ENCODE results near the gene TIE1. TPM values are rescaled to one million over a fixed set of nuclear protein-coding genes. Genes with fewer than 3 reads are reported as not detected.

The TIE1 gene
- total and polyA plus RNA-seq, 7 donors = 1.2 to 33.8 (median 9.5) TPM

GRCh38 chr1:43275826-43276620 lies 24.8 kb upstream of the TIE1 start:
- 89 to 91% methylated on average over 12 of the region's 12 CpGs for WGBS, 2 donors
- no peak overlapping the region for H3K4me3 ChIP-seq
- intact Hi-C loops (cut with DNase I) = no loop called here
- no peaks in the 10 kb centered on the region for H3K9me3 ChIP-seq
- no peaks in the 10 kb centered on the region for H3K4me1 ChIP-seq
- peaks cover 0 to 21% (median 12%) of the 10 kb centered on the region in 3 donors for H3K27me3 ChIP-seq
- TF ChIP-seq POLR2A (IDR thresholded peaks at IDR 0.05) (no peak), EP300 (IDR thresholded peaks at IDR 0.05) (no peak), CTCF (IDR thresholded peaks at IDR 0.05) (no peak), POLR2AphosphoS5 (IDR thresholded peaks at IDR 0.05) (no peak)
- peak; percentile 37 for DNase-seq
- no peaks in the 10 kb centered on the region for H3K36me3 ChIP-seq
- H3K27ac ChIP-seq = no peak overlapping the region

- intact Hi-C loops (cut with DNase I) = no loop called here
Observed at GRCh38 chr1:43276673-43277072, 24.1 kb upstream of the TIE1 start.

GRCh38 chr1:43277116-43277876 lies 23.5 kb upstream of the TIE1 start:
- no peaks in the 10 kb centered on the region for H3K36me3 ChIP-seq
- H3K4me1 ChIP-seq = no peaks in the 10 kb centered on the region
- intact Hi-C loops (cut with DNase I) = no loop called here
- H3K4me3 ChIP-seq = no peak overlapping the region
- TF ChIP-seq CTCF (IDR thresholded peaks at IDR 0.05) = no peak
- no peak for TF ChIP-seq POLR2A (IDR thresholded peaks at IDR 0.05)
- TF ChIP-seq EP300 (IDR thresholded peaks at IDR 0.05) = no peak
- no peak for TF ChIP-seq POLR2AphosphoS5 (IDR thresholded peaks at IDR 0.05)
- no peaks in the 10 kb centered on the region for H3K9me3 ChIP-seq
- peak; percentile 59 for DNase-seq
- 79 to 86% methylated on average over 7 of the region's 7 CpGs for WGBS, 2 donors
- peaks cover 0 to 9% (median 0%) of the 10 kb centered on the region in 3 donors for H3K27me3 ChIP-seq
- H3K27ac ChIP-seq = no peak overlapping the region

More at GRCh38 chr1:43276673-43277072, 24.1 kb upstream of the TIE1 start:
- Histone ChIP-seq H3K36me3 (no peaks in the 10 kb centered on the region), H3K9me3 (no peaks in the 10 kb centered on the region), H3K4me3 (no peak overlapping the region), H3K27ac (no peak overlapping the region), H3K4me1 (no peaks in the 10 kb centered on the region), H3K27me3 (peaks cover 0 to 15% (median 6%) of the 10 kb centered on the region in 3 donors)
- DNase-seq = peak; percentile 28
- WGBS, 2 donors = 73 to 81% methylated on average over 7 of the region's 7 CpGs
- TF ChIP-seq EP300 (IDR thresholded peaks at IDR 0.05) (no peak), POLR2AphosphoS5 (IDR thresholded peaks at IDR 0.05) (no peak), CTCF (IDR thresholded peaks at IDR 0.05) (no peak), POLR2A (IDR thresholded peaks at IDR 0.05) (no peak)

GRCh38 chr1:43279161-43279560 lies 21.6 kb upstream of the TIE1 start:
- Histone ChIP-seq H3K36me3 (no peaks in the 10 kb centered on the region), H3K4me3 (no peak overlapping the region), H3K4me1 (no peaks in the 10 kb centered on the region), H3K9me3 (no peaks in the 10 kb centered on the region), H3K27me3 (peaks cover 0 to 3% (median 0%) of the 10 kb centered on the region in 3 donors), H3K27ac (no peak overlapping the region)
- DNase-seq = peak; percentile 40
- intact Hi-C loops (cut with DNase I) = no loop called here
- TF ChIP-seq POLR2A (IDR thresholded peaks at IDR 0.05) (no peak), EP300 (IDR thresholded peaks at IDR 0.05) (no peak), CTCF (IDR thresholded peaks at IDR 0.05) (no peak), POLR2AphosphoS5 (IDR thresholded peaks at IDR 0.05) (no peak)
- 91 to 95% methylated on average over 5 of the region's 5 CpGs for WGBS, 2 donors
